GM23338 (cell line): ENCODE measurements around the gene ANKS1B. TPM values are rescaled to one million over a fixed set of nuclear protein-coding genes. Genes with fewer than 3 reads are reported as not detected.
A peak's percentile ranks its signal among the peaks of the same experiment; 100 is the strongest.

Experiments
- ATAC-seq: fragments of 200-7000 bp; cut with Tn5 transposase; 3 replicates; pipeline ENCODE4 v1.9.1; 2020
- DNase-seq: peaks from one replicate; pipeline ENCODE4 v3.0.0-alpha.2; 2015; ENCODE audit warnings: low spot score
- H2AFZ ChIP-seq: fragments of 200-600 bp; sonication (generic); 2 replicates; pipeline ENCODE4 v1.8.0; 2016; ENCODE audit warnings: antibody characterized with exemption, mild to moderate bottlenecking, moderate library complexity
- H3F3A ChIP-seq: fragments of 200-600 bp; sonication (generic); replicated peaks from 2 replicates; pipeline ENCODE4 v1.8.0; 2017; ENCODE audit warnings: antibody characterized with exemption, mixed run types, low read depth
- H3K27ac ChIP-seq: fragments of 200-600 bp; sonication (generic); 2 replicates; pipeline ENCODE4 v1.6.1; 2016; ENCODE audit warnings: low read depth
- H3K27me3 ChIP-seq: fragments of 200-600 bp; sonication (generic); 2 replicates; pipeline ENCODE4 v1.8.0; 2016; ENCODE audit warnings: mild to moderate bottlenecking, mixed run types, moderate library complexity; ENCODE audit not compliant: insufficient read depth
- H3K36me3 ChIP-seq: fragments of 200-600 bp; sonication (generic); 2 replicates; pipeline ENCODE4 v1.8.0; 2016; ENCODE audit warnings: mild to moderate bottlenecking; ENCODE audit not compliant: insufficient read depth
- H3K4me1 ChIP-seq: fragments of 200-600 bp; sonication (generic); 2 replicates; pipeline ENCODE4 v1.8.0; 2016; ENCODE audit warnings: mild to moderate bottlenecking, moderate library complexity; ENCODE audit not compliant: insufficient read depth
- H3K4me2 ChIP-seq: fragments of 200-600 bp; sonication (generic); 2 replicates; pipeline ENCODE4 v1.7.1; 2017; ENCODE audit warnings: mixed run types
- H3K4me3 ChIP-seq: fragments of 200-600 bp; sonication (generic); 2 replicates; pipeline ENCODE4 v1.6.1; 2016; ENCODE audit warnings: mixed run types
- H3K79me2 ChIP-seq: fragments of 200-600 bp; sonication (generic); replicated peaks from 2 replicates; pipeline ENCODE4 v1.8.0; 2017; ENCODE audit warnings: mild to moderate bottlenecking; ENCODE audit not compliant: insufficient read depth
- H3K9me2 ChIP-seq: fragments of 200-600 bp; sonication (generic); 2 replicates; pipeline ENCODE4 v1.8.0; 2017; ENCODE audit not compliant: insufficient read depth
- H4K20me1 ChIP-seq: fragments of 200-600 bp; sonication (generic); replicated peaks from 2 replicates; pipeline ENCODE4 v1.8.0; 2017; ENCODE audit warnings: mild to moderate bottlenecking; ENCODE audit not compliant: insufficient read depth
- H3K27ac Mint-ChIP-seq: 2 replicates; pipeline ENCODE4 v1.8.0; 2020; ENCODE audit warnings: inconsistent platforms, mild to moderate bottlenecking, moderate library complexity, mixed read lengths
- H3K27me3 Mint-ChIP-seq: 3 replicates; pipeline ENCODE4 v1.8.0; 2022; ENCODE audit warnings: low read depth, mild to moderate bottlenecking, moderate library complexity, mixed read lengths, inconsistent platforms; ENCODE audit not compliant: insufficient read depth, poor library complexity
- H3K36me3 Mint-ChIP-seq: 3 replicates; pipeline ENCODE4 v1.8.0; 2021; ENCODE audit warnings: low read depth, mild to moderate bottlenecking, inconsistent platforms, moderate library complexity, mixed read lengths
- H3K4me1 Mint-ChIP-seq: 3 replicates; pipeline ENCODE4 v1.8.0; 2020; ENCODE audit warnings: mild to moderate bottlenecking, inconsistent platforms, mixed read lengths
- H3K4me3 Mint-ChIP-seq: 3 replicates; pipeline ENCODE4 v1.8.0; 2021; ENCODE audit warnings: moderate library complexity, mild to moderate bottlenecking, inconsistent platforms, mixed read lengths
- H3K9me3 Mint-ChIP-seq: 3 replicates; pipeline ENCODE4 v1.8.0; 2020; ENCODE audit warnings: moderate library complexity, mild to moderate bottlenecking, inconsistent platforms, mixed read lengths
- CREB1 ChIP-seq: fragments of 250-450 bp; sonication (Bioruptor Pico); IDR thresholded peaks from 2 replicates; pipeline ENCODE4 v1.5.0; 2020; ENCODE audit warnings: low read depth, mild to moderate bottlenecking, moderate library complexity
- EZH2 ChIP-seq: fragments of 200-600 bp; sonication (generic); IDR thresholded peaks from one replicate; pipeline ENCODE4 v1.8.0; 2017; ENCODE audit warnings: antibody characterized with exemption, mild to moderate bottlenecking, low read depth; ENCODE audit not compliant: unreplicated experiment
- EZH2phosphoT487 ChIP-seq: fragments of 200-600 bp; sonication (generic); IDR thresholded peaks from one replicate; pipeline ENCODE4 v1.8.1; 2018; ENCODE audit warnings: antibody characterized with exemption; ENCODE audit not compliant: unreplicated experiment
- JUNB ChIP-seq: IDR thresholded peaks from one replicate; pipeline ENCODE4 v1.6.1; 2016; ENCODE audit warnings: antibody characterized with exemption; ENCODE audit not compliant: unreplicated experiment
- polyA plus RNA-seq: library from polyadenylated mRNA; unstranded; fragments of >200 nt; fragmentation: Nextera tagmentation; extraction: Ambion mirVana; gene quantifications from 2 replicates; pipeline ENCODE4 v1.2.1, GENCODE V29; 2016
- total RNA-seq: library from RNA; depleted of rRNA; stranded (reverse); fragments of >200 nt; shearing (Covaris generic); gene quantifications from 2 replicates; pipeline ENCODE4 v1.2.3, GENCODE V29; 2014
- TF ChIP-seq, protein P1 (sequence below), 2 experiments: fragments of 200-600 bp in 1 of 2; sonication (generic) in 1 of 2; conservative IDR thresholded peaks; 2 replicates each; pipeline versions ENCODE4 v1.5.1 to v1.6.1; 2016 to 2017; ENCODE audit warnings: antibody characterized with exemption in 2 of 2, low read depth in 2 of 2, mild to moderate bottlenecking in 2 of 2, moderate library complexity in 1 of 2
- TF ChIP-seq, protein P2 (sequence below): IDR thresholded peaks from one replicate; pipeline ENCODE4 v1.6.1; 2018; ENCODE audit warnings: antibody characterized with exemption; ENCODE audit not compliant: unreplicated experiment
- TF ChIP-seq, protein P3 (sequence below): fragments of 250-450 bp; sonication (Bioruptor Pico); IDR thresholded peaks from 2 replicates; pipeline ENCODE4 v1.5.0; 2020; ENCODE audit warnings: mild to moderate bottlenecking, moderate library complexity
- TF ChIP-seq, protein P4 (sequence below): IDR thresholded peaks from 2 replicates; pipeline ENCODE4 v1.6.1; 2016; ENCODE audit warnings: antibody characterized with exemption

The ANKS1B gene
- total and polyA plus RNA-seq, 2 experiments from 2014 or later = 4.3 to 5.8 TPM

DNA sequence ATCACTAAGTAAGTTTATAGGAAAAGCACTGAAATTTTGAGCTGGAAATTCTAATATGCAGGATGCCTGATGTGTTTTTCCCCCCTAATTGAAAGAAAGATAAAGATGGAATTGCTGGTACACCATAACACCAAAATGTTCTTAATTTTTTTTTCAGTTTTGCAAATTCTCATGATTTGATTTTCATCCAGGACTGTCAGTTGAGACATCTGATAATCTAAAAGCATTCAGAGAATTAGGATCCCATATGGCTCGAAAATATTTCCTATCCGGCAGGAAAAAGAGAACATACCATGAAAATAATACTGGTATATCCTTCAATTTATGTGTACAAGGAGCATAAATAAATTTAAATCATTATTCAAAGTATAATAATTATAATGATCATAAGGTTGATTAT lies 887.6 kb downstream of the ANKS1B start (continued):
- TF ChIP-seq, protein P1, sequence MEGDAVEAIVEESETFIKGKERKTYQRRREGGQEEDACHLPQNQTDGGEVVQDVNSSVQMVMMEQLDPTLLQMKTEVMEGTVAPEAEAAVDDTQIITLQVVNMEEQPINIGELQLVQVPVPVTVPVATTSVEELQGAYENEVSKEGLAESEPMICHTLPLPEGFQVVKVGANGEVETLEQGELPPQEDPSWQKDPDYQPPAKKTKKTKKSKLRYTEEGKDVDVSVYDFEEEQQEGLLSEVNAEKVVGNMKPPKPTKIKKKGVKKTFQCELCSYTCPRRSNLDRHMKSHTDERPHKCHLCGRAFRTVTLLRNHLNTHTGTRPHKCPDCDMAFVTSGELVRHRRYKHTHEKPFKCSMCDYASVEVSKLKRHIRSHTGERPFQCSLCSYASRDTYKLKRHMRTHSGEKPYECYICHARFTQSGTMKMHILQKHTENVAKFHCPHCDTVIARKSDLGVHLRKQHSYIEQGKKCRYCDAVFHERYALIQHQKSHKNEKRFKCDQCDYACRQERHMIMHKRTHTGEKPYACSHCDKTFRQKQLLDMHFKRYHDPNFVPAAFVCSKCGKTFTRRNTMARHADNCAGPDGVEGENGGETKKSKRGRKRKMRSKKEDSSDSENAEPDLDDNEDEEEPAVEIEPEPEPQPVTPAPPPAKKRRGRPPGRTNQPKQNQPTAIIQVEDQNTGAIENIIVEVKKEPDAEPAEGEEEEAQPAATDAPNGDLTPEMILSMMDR (conservative IDR thresholded peaks at IDR 0.05; ENCODE audit: low read depth in 2 of 2) = no peak
- TF ChIP-seq JUNB (no peak), CREB1 (CRISPR knock-in tag) (no peak)
- TF ChIP-seq, protein P2, sequence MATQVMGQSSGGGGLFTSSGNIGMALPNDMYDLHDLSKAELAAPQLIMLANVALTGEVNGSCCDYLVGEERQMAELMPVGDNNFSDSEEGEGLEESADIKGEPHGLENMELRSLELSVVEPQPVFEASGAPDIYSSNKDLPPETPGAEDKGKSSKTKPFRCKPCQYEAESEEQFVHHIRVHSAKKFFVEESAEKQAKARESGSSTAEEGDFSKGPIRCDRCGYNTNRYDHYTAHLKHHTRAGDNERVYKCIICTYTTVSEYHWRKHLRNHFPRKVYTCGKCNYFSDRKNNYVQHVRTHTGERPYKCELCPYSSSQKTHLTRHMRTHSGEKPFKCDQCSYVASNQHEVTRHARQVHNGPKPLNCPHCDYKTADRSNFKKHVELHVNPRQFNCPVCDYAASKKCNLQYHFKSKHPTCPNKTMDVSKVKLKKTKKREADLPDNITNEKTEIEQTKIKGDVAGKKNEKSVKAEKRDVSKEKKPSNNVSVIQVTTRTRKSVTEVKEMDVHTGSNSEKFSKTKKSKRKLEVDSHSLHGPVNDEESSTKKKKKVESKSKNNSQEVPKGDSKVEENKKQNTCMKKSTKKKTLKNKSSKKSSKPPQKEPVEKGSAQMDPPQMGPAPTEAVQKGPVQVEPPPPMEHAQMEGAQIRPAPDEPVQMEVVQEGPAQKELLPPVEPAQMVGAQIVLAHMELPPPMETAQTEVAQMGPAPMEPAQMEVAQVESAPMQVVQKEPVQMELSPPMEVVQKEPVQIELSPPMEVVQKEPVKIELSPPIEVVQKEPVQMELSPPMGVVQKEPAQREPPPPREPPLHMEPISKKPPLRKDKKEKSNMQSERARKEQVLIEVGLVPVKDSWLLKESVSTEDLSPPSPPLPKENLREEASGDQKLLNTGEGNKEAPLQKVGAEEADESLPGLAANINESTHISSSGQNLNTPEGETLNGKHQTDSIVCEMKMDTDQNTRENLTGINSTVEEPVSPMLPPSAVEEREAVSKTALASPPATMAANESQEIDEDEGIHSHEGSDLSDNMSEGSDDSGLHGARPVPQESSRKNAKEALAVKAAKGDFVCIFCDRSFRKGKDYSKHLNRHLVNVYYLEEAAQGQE = no peak

DNA sequence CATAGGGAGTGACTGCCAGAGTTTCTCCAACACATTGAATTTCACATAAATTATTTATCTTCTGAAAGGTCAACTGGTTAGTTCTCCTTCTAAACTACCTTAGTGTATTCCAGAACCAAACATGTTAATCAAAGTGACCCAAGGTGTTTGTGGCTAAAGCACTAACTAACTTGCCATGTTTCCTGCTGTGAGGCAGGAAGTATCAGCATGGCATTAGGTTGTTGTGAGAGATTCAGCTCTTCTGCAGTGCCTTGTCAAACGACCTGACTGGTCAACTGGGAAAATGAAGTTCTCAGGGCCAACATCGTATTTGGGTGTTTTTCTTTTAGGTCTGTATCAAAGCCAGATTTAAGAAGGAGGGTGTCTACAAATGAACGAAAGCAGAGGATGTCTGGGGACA lies 891.6 kb downstream of the ANKS1B start:
- no peak for ATAC-seq
- H3K27me3 ChIP-seq = no peaks in the 10 kb centered on the region
- peaks cover 6% of the 10 kb centered on the region; the same call in 1 of the 2 replicates for H3K4me1 ChIP-seq
- H3K9me3 Mint-ChIP-seq = no peaks in the 10 kb centered on the region
- no peaks in the 10 kb centered on the region for H3K36me3 ChIP-seq
- H3K4me3 Mint-ChIP-seq = no peak overlapping the region
- H2AFZ ChIP-seq = no peak overlapping the region
- peaks cover 1% of the 10 kb centered on the region for H3K27me3 Mint-ChIP-seq
- H3K36me3 Mint-ChIP-seq = no peaks in the 10 kb centered on the region
- H3K4me2 ChIP-seq = no peak overlapping the region
- no peaks in the 10 kb centered on the region for H3K79me2 ChIP-seq
- peaks cover 5% of the 10 kb centered on the region for H3K4me1 Mint-ChIP-seq
- H3K27ac ChIP-seq = no peak overlapping the region
- peak; percentile 18 for DNase-seq
- no peaks in the 10 kb centered on the region for H3K9me2 ChIP-seq
- no peaks in the 10 kb centered on the region for H3F3A ChIP-seq
- no peak overlapping the region for H3K27ac Mint-ChIP-seq
- H3K4me3 ChIP-seq = no peak overlapping the region
- no peaks in the 10 kb centered on the region for H4K20me1 ChIP-seq
- TF ChIP-seq JUNB (no peak), EZH2 (no peak), EZH2phosphoT487 (no peak), CREB1 (CRISPR knock-in tag) (no peak)
- TF ChIP-seq, protein P3, sequence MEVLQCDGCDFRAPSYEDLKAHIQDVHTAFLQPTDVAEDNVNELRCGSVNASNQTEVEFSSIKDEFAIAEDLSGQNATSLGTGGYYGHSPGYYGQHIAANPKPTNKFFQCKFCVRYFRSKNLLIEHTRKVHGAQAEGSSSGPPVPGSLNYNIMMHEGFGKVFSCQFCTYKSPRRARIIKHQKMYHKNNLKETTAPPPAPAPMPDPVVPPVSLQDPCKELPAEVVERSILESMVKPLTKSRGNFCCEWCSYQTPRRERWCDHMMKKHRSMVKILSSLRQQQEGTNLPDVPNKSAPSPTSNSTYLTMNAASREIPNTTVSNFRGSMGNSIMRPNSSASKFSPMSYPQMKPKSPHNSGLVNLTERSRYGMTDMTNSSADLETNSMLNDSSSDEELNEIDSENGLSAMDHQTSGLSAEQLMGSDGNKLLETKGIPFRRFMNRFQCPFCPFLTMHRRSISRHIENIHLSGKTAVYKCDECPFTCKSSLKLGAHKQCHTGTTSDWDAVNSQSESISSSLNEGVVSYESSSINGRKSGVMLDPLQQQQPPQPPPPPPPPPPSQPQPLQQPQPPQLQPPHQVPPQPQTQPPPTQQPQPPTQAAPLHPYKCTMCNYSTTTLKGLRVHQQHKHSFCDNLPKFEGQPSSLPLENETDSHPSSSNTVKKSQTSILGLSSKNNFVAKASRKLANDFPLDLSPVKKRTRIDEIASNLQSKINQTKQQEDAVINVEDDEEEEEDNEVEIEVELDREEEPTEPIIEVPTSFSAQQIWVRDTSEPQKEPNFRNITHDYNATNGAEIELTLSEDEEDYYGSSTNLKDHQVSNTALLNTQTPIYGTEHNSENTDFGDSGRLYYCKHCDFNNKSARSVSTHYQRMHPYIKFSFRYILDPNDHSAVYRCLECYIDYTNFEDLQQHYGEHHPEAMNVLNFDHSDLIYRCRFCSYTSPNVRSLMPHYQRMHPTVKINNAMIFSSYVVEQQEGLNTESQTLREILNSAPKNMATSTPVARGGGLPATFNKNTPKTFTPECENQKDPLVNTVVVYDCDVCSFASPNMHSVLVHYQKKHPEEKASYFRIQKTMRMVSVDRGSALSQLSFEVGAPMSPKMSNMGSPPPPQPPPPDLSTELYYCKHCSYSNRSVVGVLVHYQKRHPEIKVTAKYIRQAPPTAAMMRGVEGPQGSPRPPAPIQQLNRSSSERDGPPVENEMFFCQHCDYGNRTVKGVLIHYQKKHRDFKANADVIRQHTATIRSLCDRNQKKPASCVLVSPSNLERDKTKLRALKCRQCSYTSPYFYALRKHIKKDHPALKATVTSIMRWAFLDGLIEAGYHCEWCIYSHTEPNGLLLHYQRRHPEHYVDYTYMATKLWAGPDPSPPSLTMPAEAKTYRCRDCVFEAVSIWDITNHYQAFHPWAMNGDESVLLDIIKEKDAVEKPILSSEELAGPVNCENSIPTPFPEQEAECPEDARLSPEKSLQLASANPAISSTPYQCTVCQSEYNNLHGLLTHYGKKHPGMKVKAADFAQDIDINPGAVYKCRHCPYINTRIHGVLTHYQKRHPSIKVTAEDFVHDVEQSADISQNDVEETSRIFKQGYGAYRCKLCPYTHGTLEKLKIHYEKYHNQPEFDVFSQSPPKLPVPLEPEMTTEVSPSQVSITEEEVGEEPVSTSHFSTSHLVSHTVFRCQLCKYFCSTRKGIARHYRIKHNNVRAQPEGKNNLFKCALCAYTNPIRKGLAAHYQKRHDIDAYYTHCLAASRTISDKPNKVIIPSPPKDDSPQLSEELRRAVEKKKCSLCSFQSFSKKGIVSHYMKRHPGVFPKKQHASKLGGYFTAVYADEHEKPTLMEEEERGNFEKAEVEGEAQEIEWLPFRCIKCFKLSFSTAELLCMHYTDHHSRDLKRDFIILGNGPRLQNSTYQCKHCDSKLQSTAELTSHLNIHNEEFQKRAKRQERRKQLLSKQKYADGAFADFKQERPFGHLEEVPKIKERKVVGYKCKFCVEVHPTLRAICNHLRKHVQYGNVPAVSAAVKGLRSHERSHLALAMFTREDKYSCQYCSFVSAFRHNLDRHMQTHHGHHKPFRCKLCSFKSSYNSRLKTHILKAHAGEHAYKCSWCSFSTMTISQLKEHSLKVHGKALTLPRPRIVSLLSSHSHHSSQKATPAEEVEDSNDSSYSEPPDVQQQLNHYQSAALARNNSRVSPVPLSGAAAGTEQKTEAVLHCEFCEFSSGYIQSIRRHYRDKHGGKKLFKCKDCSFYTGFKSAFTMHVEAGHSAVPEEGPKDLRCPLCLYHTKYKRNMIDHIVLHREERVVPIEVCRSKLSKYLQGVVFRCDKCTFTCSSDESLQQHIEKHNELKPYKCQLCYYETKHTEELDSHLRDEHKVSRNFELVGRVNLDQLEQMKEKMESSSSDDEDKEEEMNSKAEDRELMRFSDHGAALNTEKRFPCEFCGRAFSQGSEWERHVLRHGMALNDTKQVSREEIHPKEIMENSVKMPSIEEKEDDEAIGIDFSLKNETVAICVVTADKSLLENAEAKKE (CRISPR knock-in tag) = no peak
- TF ChIP-seq, protein P2 = no peak
- TF ChIP-seq, protein P4, sequence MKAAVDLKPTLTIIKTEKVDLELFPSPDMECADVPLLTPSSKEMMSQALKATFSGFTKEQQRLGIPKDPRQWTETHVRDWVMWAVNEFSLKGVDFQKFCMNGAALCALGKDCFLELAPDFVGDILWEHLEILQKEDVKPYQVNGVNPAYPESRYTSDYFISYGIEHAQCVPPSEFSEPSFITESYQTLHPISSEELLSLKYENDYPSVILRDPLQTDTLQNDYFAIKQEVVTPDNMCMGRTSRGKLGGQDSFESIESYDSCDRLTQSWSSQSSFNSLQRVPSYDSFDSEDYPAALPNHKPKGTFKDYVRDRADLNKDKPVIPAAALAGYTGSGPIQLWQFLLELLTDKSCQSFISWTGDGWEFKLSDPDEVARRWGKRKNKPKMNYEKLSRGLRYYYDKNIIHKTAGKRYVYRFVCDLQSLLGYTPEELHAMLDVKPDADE = no peak
